Natural killer cell (primary cell): ENCODE data around the gene PIK3R1. TPM values are rescaled to one million over a fixed set of nuclear protein-coding genes. Genes with fewer than 3 reads are reported as not detected.

Experiments
- ATAC-seq, 3 donors: fragments of 150-1000 bp in 2 of 3; fragments of 200-7000 bp in 1 of 3; cut with Tn5 transposase; 1 replicate in 1 of 3; 2 replicates in 2 of 3; pipeline ENCODE4 v1.10.0; 2021; ENCODE audit warnings: mild to moderate bottlenecking in 2 of 3, moderate library complexity in 2 of 3
- DNase-seq, 2 donors: peaks; one replicate each; pipeline versions ENCODE4 v3.0.0 to v3.0.0-alpha.2; 2013 to 2021; ENCODE audit warnings: mixed read lengths in 1 of 2
- H3K27ac ChIP-seq: one replicate; pipeline ENCODE4 v1.5.1; 2013; ENCODE audit warnings: mild to moderate bottlenecking, low read length
- H3K27me3 ChIP-seq: one replicate; pipeline ENCODE4 v1.6.1; 2013; ENCODE audit warnings: low read length; ENCODE audit not compliant: control insufficient read depth, insufficient read depth
- H3K36me3 ChIP-seq: one replicate; pipeline ENCODE4 v1.6.1; 2013; ENCODE audit warnings: low read length; ENCODE audit not compliant: control insufficient read depth, insufficient read depth
- H3K4me1 ChIP-seq: one replicate; pipeline ENCODE4 v1.6.1; 2013; ENCODE audit warnings: low read length; ENCODE audit not compliant: control insufficient read depth, insufficient read depth
- H3K4me3 ChIP-seq: one replicate; pipeline ENCODE4 v1.5.1; 2013; ENCODE audit warnings: low read length
- H3K9me3 ChIP-seq: one replicate; pipeline ENCODE4 v1.6.1; 2013; ENCODE audit warnings: low read length; ENCODE audit not compliant: control insufficient read depth, insufficient read depth
- H3K27ac Mint-ChIP-seq, 2 donors: one replicate each; pipeline ENCODE4 v1.8.0; 2022; ENCODE audit warnings: mild to moderate bottlenecking in 2 of 2, mixed read lengths in 2 of 2, moderate library complexity in 1 of 2
- H3K27me3 Mint-ChIP-seq, 2 donors: one replicate each; pipeline ENCODE4 v1.8.0; 2022; ENCODE audit warnings: low read depth in 2 of 2, mixed read lengths in 2 of 2
- H3K36me3 Mint-ChIP-seq: one replicate; pipeline ENCODE4 v1.8.0; 2022; ENCODE audit warnings: mixed read lengths
- H3K4me1 Mint-ChIP-seq, 2 donors: one replicate each; pipeline ENCODE4 v1.8.0; 2022; ENCODE audit warnings: mixed read lengths in 2 of 2
- H3K4me3 Mint-ChIP-seq: one replicate; pipeline ENCODE4 v1.8.0; 2022; ENCODE audit warnings: mild to moderate bottlenecking, moderate library complexity, mixed read lengths
- H3K9me3 Mint-ChIP-seq, 2 donors: one replicate each; pipeline ENCODE4 v1.8.0; 2022; ENCODE audit warnings: mixed read lengths in 2 of 2
- WGBS: methylation state at CpG from one replicate; pipeline ENCODE4 v1.1.7; 2013; ENCODE audit warnings: missing lambda C conversion rate; ENCODE audit not compliant: insufficient coverage; 5-methylcytosine and 5-hydroxymethylcytosine counted together
- intact Hi-C: fragments of 100-400 bp; cut with micrococcal nuclease; formaldehyde crosslinking; loops from one replicate; pipeline ENCODE4 v1.14.2; 2022
- total RNA-seq, 4 donors: library from RNA; stranded (reverse); fragments of 120-200 nt in 1 of 4; gene quantifications; one replicate each; pipeline versions ENCODE4 v1.2.3 to v1.2.4, GENCODE V29; 2013 to 2022
- TF ChIP-seq, protein P1 (sequence below): fragments of 200-600 bp; IDR thresholded peaks from one replicate; pipeline ENCODE4 v1.8.0; 2022; ENCODE audit warnings: antibody characterized with exemption

PIK3R1 gene
- total RNA-seq, 3 donors from 2014 or later (not counting 1 experiment from before 2014, with no cell fraction given) = 307 to 365 (median 313) TPM

DNA sequence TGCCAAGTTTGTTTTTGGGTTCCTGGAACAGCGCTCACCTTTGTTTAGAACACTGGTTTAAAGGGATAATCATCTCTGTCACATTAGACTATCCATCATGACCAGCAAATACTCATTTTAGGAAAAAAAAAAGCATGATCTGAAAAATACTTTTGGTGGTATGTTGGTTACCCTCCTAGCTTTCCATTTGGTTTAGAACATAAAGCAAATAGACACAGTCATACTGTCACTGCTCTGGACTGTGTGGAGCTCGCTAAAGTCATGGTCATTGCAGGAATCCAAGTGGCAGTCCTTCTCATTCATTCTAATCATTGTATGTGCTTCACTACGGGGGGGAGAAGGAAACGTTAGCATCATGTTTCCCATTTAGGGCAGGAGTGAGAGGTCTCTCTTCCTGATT is 83.5 kb downstream of the PIK3R1 start:
- Histone ChIP-seq H3K4me3 (no peak overlapping the region), H3K4me1 (no peaks in the 10 kb centered on the region), H3K9me3 (no peaks in the 10 kb centered on the region), H3K36me3 (peaks cover 65% of the 10 kb centered on the region), H3K27ac (no peak overlapping the region), H3K27me3 (no peaks in the 10 kb centered on the region)
- Mint-ChIP-seq H3K36me3 (peaks cover 37% of the 10 kb centered on the region), H3K27me3 (no peaks in the 10 kb centered on the region), H3K27ac (peak overlapping the region; percentile 58 to 60), H3K9me3 (no peaks in the 10 kb centered on the region), H3K4me3 (no peak overlapping the region), H3K4me1 (peaks cover 39 to 42% of the 10 kb centered on the region in 2 donors)
- no peak for DNase-seq
- intact Hi-C loops = no loop called here
- no peak for ATAC-seq
- TF ChIP-seq, protein P1, sequence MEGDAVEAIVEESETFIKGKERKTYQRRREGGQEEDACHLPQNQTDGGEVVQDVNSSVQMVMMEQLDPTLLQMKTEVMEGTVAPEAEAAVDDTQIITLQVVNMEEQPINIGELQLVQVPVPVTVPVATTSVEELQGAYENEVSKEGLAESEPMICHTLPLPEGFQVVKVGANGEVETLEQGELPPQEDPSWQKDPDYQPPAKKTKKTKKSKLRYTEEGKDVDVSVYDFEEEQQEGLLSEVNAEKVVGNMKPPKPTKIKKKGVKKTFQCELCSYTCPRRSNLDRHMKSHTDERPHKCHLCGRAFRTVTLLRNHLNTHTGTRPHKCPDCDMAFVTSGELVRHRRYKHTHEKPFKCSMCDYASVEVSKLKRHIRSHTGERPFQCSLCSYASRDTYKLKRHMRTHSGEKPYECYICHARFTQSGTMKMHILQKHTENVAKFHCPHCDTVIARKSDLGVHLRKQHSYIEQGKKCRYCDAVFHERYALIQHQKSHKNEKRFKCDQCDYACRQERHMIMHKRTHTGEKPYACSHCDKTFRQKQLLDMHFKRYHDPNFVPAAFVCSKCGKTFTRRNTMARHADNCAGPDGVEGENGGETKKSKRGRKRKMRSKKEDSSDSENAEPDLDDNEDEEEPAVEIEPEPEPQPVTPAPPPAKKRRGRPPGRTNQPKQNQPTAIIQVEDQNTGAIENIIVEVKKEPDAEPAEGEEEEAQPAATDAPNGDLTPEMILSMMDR = no peak
- WGBS = 86% methylated on average over 4 of the region's 4 CpGs

DNA sequence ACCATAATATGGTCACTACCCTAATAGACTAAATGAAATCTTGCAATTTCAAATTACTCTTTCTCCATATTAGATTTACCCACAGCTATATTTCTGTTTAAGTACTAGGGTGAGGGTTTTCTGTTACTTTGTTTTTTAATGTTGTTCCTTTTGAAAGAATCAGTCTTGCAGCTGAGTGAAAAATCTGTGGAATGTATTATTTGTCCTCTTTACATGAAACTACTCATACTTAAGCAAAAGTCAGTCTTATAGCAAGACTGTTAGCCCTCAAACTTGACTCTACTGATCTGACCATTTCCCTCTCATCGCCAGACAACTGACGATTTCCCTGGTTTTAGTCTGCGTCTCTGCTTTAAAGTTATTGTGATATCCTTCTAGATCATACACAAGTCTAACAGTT is 84.0 kb downstream of the PIK3R1 start:
- Histone ChIP-seq H3K4me3 (no peak overlapping the region), H3K4me1 (no peaks in the 10 kb centered on the region), H3K27me3 (no peaks in the 10 kb centered on the region), H3K9me3 (no peaks in the 10 kb centered on the region), H3K27ac (no peak overlapping the region), H3K36me3 (peaks cover 61% of the 10 kb centered on the region)
- TF ChIP-seq, protein P1 = no peak
- no peak for DNase-seq
- Mint-ChIP-seq H3K9me3 (no peaks in the 10 kb centered on the region), H3K27ac (peak overlapping the region; percentile 58 to 60), H3K36me3 (peaks cover 32% of the 10 kb centered on the region), H3K4me3 (no peak overlapping the region), H3K4me1 (peaks cover 39 to 44% of the 10 kb centered on the region in 2 donors), H3K27me3 (no peaks in the 10 kb centered on the region)
- no peak for ATAC-seq
- WGBS = 100% methylated on average over 2 of the region's 3 CpGs
- intact Hi-C loops = no loop called here

DNA sequence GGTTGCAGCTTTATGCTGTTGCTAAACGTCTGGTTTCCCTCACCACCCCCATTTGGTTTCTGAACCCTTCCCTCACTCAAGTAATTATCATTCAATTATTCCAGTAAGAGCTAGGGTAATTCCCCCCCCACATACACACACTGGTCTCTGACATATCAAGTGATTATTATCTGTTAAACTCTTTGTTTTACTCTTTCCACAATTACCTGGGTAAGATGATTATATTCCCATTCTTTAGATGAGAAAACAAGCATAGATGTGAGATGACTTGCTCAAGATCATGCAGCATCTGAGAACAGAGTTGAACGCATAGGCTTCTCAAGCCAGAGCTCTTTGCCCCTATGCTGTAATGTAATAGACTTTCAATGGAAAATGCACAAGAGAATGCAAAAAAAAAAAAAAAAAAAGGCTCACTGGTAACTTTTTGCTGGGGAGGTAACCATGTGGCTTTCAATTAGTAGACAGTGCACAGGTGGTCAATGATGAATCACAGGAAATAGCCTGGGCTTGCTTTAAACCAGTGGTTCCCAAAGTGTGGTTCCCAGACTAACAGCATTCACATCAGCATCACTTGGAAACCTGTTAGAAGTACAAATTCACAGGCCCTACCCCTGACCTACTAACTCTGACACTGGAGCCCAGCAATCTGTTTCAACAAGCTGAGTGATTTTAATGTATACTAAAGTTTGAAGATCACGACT is 87.6 kb downstream of the PIK3R1 start:
- H3K9me3 Mint-ChIP-seq = no peaks in the 10 kb centered on the region
- ATAC-seq = peak in 2 of 3 donors; percentile 52 to 56

More for the DNA sequence above, 87.6 kb downstream of the PIK3R1 start:
- H3K36me3 Mint-ChIP-seq = no peaks in the 10 kb centered on the region
- DNase-seq = peak in 1 of 2 donors; percentile 29
- peaks cover 31 to 39% of the 10 kb centered on the region in 2 donors for H3K4me1 Mint-ChIP-seq
- Histone ChIP-seq H3K9me3 (no peaks in the 10 kb centered on the region), H3K27me3 (no peaks in the 10 kb centered on the region), H3K4me3 (no peak overlapping the region), H3K27ac (no peak overlapping the region), H3K4me1 (no peaks in the 10 kb centered on the region), H3K36me3 (peaks cover 27% of the 10 kb centered on the region)
- no peaks in the 10 kb centered on the region for H3K27me3 Mint-ChIP-seq
- H3K27ac Mint-ChIP-seq = peak overlapping the region; percentile 70 to 78
- intact Hi-C loops = no loop called here
- WGBS = 53% methylated on average over 2 of the region's 3 CpGs
- TF ChIP-seq, protein P1 = no peak
- peak overlapping the region; percentile 31 for H3K4me3 Mint-ChIP-seq
